Stimulated activated CD4-positive, alpha-beta T cell treated with anti-CD3 and anti-CD28 coated beads, Interleukin-15, amount 100 ng/mL, for 48 hours (primary cell): Measurements from ENCODE around the gene RBSN.
A peak's percentile ranks its signal among the peaks of the same experiment; 100 is the strongest.
"Not testable (repeated sequence)": the region's sequence is repeated elsewhere in the genome, so short reads cannot be mapped to it uniquely, and the experiment has no call there.

Source experiments
- DNase-seq, 2 donors: peaks; one replicate each; pipeline ENCODE4 v3.0.0-alpha.2; 2020; ENCODE audit warnings: low read depth in 2 of 2

Gene RBSN

GRCh38 chr3:15098503-15099363 lies at the start of gene RBSN:
Gene RBSN (minus strand): TSS chr3:15099148. CDS start chr3:15096120, 3,028 bp downstream.
- peak; percentile 94 for DNase-seq

- DNase-seq = no peak
These were observed 49.7 kb upstream of the RBSN start for GRCh38 chr3:15148614-15149013.

GRCh38 chr3:15136885-15137284 lies 37.9 kb upstream of the RBSN start:
- not testable (repeated sequence) for DNase-seq

GRCh38 chr3:15134968-15135367 lies 36.0 kb upstream of the RBSN start:
- not testable (repeated sequence) for DNase-seq

- DNase-seq = not testable (repeated sequence)
These were observed 29.5 kb upstream of the RBSN start for GRCh38 chr3:15128403-15128802.

GRCh38 chr3:15126975-15127374 lies 28.0 kb upstream of the RBSN start:
- not testable (repeated sequence) for DNase-seq

GRCh38 chr3:15122398-15122797 lies 23.4 kb upstream of the RBSN start:
- no peak for DNase-seq

GRCh38 chr3:15121936-15122335 lies 23.0 kb upstream of the RBSN start:
- DNase-seq = no peak

- no peak for DNase-seq
These were observed 22.0 kb upstream of the RBSN start for GRCh38 chr3:15120986-15121385.

- DNase-seq = no peak
These were observed 18.1 kb upstream of the RBSN start for GRCh38 chr3:15117011-15117410.

- no peak for DNase-seq
These were observed 17.2 kb upstream of the RBSN start for GRCh38 chr3:15116032-15116669.

- DNase-seq = no peak
These were observed 15.8 kb upstream of the RBSN start for GRCh38 chr3:15114466-15115358.

- DNase-seq = no peak
These were observed 14.9 kb upstream of the RBSN start for GRCh38 chr3:15113884-15114283.

GRCh38 chr3:15113471-15113870 lies 14.5 kb upstream of the RBSN start:
- DNase-seq = no peak

- DNase-seq = no peak
These were observed 13.1 kb upstream of the RBSN start for GRCh38 chr3:15112011-15112410.

- no peak for DNase-seq
These were observed 11.3 kb upstream of the RBSN start for GRCh38 chr3:15110206-15110605.

GRCh38 chr3:15108869-15109268 lies 9.9 kb upstream of the RBSN start:
- DNase-seq = no peak

- peak; percentile 50 to 66 for DNase-seq
These were observed 9.2 kb upstream of the RBSN start for GRCh38 chr3:15108082-15108545.

GRCh38 chr3:15107075-15107947 lies 8.4 kb upstream of the RBSN start:
- no peak for DNase-seq

- no peak for DNase-seq
These were observed 3.9 kb upstream of the RBSN start for GRCh38 chr3:15102836-15103235.

- DNase-seq = no peak
These were observed 3.3 kb upstream of the RBSN start for GRCh38 chr3:15102256-15102655.
